Activated naive CD8-positive, alpha-beta T cell treated with anti-CD3 and anti-CD28 coated beads, Interleukin-2, amount 50 U/mL, for 16 hours (primary cell): ENCODE results near the gene RBP3.

Source experiments
- DNase-seq: peaks from one replicate; pipeline ENCODE4 v3.0.0-alpha.2; 2020; ENCODE audit warnings: low read depth, low spot score

The RBP3 gene

DNA sequence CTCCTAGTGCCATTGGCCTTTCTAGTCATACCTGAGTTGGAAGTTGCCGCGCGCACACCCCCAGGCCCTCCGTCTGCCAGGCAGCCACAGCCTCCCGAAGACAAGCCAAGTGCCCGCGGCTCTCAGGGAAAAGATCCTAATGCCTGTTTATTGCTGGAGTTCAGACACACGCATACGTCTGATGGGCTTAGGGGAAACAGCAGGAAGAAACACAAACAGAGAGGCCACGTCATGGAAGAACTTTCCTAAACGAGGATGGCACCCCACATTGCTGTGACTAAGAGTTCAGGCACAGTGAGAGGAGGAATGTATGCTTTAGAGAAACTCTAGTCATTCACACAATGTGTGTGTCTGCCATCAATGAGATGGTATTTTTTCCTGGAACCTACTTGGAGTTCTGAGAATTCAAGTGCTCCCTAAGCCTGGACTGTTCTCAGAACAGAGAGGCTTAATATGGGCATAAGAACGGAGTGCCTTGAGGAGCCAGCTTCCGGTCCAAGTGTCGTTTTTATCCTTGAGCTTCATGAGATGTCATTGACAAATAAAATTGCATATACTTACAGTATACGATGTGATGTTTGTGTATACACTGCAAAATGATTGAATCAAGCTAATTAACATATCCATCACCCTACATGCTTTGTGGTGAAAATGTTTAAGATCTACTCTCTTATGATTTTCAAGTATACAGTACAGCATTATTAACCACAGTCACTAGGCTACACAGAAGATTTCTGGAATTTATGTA, 11.6 kb upstream of the RBP3 start:
- no peak for DNase-seq

DNA sequence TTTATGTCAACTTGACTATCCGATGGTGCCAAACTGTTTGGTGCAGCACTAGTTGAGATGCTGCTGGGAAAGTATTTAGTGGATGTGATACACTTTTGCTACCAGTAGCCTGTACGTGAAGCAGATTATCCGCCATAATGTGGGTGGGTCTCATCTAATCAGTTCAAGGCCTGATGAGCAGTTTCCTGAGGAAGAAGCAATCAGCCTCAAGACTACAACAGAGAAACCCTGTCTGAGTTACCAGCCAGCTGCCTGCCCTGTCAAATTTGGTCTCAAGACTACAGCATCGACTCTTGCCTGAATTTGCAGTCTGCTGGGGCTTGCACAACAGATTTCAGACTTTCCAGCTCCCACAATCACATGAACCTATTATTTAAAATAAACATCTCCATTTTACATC, 10.9 kb upstream of the RBP3 start:
- DNase-seq, result no peak

DNA sequence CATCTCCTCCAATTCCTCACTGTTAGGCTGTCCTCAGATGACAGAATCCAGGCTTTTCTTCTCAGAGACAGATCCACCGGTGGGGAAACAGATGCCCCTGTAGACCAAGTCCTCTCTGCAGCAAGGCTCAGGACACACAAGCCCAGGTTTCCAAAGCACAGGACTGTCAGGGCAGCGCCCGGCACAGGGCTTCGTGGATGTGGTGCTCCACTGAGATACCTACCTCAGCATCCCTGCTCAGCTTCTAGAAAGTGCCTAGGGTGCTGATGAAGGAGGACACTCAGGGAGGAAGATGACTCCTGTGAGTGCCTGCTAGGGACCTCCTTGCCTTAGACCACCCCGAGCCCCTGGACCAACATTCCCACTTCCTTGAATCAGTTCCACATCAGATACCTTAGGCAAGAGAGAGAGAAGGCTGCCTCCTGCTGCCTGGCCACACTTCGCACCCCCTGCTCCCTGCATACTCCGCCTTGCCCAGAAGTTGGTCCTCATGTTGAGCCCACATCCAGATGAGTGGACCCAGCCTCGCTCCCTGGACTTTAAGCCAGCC, 8.9 kb upstream of the RBP3 start:
- DNase-seq, result no peak

DNA sequence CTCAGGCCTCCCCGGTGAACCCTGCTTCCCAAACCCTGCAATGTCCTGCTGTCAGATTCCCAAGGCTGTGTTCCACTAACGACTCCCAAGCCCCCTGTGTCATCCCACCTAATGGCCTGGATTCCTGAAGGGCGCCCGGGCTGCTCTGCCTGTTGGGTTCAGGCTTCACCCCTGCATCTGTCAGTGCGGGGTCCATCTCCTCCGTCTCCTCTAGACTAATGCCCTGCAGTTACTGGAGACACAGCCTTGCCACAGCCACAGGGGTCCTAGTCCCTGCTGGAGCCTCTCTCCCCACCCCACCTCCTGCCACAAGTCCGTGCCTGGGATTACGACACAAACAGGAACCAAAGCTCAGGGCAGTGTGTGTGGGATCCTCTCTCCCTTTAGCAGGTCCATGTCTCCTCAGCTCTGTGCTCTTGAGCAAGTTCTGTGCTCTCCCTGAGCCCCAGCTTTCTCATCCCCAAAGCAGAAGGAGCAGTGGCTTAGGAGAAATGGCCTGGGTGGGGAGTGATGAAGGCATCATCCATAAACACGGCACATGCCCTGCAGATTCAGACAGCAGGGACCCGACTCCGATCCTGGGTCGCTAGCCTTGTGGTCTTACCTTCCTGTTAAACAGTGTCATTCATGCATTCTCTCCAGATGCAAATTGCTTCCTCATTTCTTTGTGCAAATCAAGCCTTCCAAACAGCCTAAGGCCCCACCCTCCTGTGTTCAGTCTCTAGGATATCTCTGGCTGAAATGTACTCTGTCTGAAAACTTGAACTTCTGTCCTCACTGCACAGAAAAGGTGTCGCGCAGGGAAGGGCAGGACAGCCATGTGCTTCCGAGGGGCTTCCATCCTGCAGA, 8.2 kb upstream of the RBP3 start:
- DNase-seq, result no peak

DNA sequence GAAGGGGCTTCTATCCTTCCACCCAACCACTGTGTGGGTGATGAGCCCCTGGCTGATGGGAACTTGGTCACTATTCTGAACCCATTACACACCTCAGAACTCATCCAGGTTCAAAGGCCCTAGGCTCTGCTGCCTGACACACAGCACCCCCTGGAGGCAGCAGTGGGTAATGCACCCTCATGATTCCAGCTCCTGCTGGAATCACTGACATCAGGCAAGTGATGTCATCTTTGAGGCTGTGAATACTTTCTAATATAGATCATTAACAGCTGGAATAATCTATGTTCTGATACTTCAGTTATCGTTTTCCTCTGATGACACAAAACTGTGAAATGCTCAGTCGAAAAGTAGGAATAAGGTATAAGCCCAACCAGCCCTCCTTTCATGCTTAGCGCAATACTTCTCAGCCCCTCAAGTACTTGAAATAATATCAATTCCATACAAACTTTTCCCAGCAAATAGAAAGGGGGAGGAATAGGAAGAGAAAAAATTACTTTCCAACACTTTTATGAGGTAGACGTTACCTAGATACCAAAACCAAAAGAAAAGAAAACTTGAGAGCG, 7.5 kb upstream of the RBP3 start:
- DNase-seq, result peak; percentile 29

DNA sequence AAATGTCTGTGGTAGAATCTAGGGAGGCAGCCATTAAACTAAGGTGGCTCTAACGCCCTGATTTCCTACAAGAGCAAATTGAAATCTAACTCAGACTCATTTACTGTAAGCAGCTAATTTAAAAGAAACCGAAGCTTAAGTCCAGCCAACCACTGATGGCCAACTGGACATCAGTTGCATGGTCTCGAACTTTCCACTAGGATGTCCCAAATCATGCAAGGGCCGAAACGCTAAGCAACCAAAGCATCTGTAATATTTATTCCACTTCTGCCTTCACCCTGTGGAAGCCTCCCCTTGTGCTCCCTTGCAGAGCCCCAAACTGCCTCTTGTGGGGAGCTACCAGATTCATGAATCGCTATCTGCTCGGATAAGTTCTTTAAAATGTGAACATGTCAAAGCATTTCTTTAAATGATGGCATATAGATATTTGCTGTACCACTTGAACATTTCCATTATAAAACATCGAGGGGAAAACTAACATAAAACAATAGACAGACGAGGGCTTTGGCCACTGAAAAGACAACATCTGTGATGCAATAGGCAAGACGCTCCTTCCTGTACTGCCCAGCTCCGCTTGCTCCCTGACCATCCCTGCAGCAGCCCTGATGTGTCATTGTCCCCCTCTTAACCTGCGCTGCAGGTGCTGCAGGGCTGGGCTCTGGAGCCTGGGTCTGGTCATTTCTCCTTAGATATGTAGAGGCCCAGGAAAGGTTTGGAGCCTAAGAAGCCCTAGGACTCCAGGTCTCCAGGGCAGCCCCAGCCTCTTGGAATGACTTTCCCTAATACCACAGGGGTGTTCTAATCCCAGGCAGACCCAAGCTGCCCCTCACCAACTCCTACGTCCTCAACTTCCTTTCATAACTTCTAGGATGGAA, 2.9 kb upstream of the RBP3 start:
- DNase-seq, result no peak

DNA sequence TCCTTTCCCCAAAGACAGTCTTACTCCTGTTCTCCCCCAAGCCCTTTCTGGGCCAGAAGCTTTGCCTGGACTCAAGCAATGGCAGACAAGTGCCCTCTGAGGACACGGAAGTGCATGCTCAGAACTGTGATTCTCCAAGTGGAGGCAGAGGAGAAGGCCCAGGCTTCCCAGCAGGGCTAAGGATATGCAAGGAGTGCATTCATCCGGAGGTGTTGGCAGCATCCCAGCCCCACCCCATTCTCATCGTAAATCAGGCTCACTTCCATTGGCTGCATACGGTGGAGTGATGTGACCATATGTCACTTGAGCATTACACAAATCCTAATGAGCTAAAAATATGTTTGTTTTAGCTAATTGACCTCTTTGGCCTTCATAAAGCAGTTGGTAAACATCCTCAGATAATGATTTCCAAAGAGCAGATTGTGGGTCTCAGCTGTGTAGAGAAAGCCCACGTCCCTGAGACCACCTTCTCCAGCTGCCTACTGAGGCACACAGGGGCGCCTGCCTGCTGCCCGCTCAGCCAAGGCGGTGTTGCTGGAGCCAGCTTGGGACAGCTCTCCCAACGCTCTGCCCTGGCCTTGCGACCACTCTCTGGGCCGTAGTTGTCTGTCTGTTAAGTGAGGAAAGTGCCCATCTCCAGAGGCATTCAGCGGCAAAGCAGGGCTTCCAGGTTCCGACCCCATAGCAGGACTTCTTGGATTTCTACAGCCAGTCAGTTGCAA, 1.4 kb upstream of the RBP3 start:
- DNase-seq, result no peak

DNA sequence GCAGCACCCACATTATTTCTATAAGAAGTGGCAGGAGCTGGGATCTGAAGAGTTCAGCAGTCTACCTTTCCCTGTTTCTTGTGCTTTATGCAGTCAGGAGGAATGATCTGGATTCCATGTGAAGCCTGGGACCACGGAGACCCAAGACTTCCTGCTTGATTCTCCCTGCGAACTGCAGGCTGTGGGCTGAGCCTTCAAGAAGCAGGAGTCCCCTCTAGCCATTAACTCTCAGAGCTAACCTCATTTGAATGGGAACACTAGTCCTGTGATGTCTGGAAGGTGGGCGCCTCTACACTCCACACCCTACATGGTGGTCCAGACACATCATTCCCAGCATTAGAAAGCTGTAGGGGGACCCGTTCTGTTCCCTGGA, 874 bp upstream of the RBP3 start:
- no peak for DNase-seq

DNA sequence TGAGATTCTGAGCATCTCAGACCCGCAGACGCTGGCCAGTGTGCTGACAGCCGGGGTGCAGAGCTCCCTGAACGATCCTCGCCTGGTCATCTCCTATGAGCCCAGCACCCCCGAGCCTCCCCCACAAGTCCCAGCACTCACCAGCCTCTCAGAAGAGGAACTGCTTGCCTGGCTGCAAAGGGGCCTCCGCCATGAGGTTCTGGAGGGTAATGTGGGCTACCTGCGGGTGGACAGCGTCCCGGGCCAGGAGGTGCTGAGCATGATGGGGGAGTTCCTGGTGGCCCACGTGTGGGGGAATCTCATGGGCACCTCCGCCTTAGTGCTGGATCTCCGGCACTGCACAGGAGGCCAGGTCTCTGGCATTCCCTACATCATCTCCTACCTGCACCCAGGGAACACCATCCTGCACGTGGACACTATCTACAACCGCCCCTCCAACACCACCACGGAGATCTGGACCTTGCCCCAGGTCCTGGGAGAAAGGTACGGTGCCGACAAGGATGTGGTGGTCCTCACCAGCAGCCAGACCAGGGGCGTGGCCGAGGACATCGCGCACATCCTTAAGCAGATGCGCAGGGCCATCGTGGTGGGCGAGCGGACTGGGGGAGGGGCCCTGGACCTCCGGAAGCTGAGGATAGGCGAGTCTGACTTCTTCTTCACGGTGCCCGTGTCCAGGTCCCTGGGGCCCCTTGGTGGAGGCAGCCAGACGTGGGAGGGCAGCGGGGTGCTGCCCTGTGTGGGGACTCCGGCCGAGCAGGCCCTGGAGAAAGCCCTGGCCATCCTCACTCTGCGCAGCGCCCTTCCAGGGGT, 703 bp downstream of the RBP3 start:
- DNase-seq, result no peak

DNA sequence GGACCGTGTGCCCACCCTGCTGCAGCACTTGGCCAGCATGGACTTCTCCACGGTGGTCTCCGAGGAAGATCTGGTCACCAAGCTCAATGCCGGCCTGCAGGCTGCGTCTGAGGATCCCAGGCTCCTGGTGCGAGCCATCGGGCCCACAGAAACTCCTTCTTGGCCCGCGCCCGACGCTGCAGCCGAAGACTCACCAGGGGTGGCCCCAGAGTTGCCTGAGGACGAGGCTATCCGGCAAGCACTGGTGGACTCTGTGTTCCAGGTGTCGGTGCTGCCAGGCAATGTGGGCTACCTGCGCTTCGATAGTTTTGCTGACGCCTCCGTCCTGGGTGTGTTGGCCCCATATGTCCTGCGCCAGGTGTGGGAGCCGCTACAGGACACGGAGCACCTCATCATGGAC, 1.4 kb downstream of the RBP3 start:
- no peak for DNase-seq

DNA sequence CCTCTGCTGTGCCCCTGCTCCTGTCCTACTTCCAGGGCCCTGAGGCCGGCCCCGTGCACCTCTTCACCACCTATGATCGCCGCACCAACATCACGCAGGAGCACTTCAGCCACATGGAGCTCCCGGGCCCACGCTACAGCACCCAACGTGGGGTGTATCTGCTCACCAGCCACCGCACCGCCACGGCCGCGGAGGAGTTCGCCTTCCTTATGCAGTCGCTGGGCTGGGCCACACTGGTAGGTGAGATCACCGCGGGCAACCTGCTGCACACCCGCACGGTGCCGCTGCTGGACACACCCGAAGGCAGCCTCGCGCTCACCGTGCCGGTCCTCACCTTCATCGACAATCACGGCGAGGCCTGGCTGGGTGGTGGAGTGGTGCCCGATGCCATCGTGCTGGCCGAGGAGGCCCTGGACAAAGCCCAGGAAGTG, 1.8 kb downstream of the RBP3 start:
- DNase-seq, result no peak

DNA sequence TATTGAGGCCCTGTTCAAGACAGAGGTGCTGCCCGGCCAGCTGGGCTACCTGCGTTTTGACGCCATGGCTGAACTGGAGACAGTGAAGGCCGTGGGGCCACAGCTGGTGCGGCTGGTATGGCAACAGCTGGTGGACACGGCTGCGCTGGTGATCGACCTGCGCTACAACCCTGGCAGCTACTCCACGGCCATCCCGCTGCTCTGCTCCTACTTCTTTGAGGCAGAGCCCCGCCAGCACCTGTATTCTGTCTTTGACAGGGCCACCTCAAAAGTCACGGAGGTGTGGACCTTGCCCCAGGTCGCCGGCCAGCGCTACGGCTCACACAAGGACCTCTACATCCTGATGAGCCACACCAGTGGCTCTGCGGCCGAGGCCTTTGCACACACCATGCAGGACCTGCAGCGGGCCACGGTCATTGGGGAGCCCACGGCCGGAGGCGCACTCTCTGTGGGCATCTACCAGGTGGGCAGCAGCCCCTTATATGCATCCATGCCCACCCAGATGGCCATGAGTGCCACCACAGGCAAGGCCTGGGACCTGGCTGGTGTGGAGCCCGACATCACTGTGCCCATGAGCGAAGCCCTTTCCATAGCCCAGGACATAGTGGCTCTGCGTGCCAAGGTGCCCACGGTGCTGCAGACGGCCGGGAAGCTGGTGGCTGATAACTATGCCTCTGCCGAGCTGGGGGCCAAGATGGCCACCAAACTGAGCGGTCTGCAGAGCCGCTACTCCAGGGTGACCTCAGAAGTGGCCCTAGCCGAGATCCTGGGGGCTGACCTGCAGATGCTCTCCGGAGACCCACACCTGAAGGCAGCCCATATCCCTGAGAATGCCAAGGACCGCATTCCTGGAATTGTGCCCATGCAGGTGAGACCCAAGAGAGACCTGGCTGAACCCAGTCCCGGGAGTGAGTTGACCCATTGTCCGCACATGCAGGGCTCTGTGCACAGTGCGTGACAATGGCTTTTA, 2.8 kb downstream of the RBP3 start:
- DNase-seq, result no peak

DNA sequence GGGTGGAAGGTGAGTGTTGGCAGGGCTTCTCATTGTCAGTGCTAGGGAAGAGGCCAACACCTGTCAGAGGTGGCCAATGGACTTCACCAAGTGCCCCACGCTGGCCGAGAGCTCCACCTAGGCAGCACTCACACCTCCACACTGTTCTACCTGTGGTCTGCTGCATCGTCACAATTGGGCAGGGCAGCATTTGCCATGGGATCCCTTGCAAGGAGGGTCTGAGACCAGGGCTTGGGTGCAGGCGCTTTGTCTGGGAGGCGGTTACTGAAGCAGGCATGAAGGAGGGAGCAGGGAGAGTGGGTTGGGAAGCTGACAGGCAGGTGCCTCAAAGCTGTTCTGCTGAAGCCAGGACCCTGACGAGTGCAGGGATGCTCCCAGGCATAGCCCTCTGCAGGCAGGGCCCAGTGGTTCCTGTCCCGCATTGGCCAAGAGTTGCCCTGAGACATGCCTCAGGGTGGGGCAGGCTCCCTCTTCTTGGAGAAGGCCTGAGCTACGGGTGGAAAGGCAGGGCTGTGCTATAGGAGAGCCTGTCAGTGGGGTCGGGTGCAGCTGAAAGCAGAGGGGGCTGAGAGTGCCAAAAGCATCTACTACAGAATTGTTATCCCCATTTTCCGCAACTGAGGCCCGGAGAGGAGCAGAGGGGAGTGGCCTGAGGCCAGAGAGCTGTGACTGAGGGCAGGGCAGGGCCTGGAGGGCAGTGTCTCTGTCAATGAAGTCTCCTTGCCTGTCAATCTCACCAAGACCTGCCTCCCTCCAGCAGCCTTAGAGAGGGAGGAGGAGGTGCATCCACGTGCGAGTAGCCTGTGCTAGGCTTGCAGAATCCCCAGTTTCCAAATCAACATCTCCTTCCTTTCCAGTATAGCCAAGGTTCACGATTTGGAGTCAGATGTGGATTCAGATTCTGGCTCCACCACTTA, 4.0 kb downstream of the RBP3 start:
- DNase-seq, result no peak

DNA sequence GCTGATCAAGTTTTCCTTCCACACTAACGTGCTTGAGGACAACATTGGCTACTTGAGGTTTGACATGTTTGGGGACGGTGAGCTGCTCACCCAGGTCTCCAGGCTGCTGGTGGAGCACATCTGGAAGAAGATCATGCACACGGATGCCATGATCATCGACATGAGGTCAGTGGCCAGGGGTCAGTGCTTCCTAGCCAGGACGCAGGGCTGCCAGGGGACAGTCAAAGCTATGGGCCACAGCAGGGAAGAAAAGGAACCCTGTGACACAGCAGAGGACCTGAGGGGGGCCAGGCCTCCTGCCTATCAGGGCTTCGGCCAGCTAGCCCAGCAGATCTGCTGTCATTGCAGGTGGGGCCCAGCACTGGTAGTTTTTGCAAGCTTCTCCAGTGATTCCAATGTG, 5.2 kb downstream of the RBP3 start:
- no peak for DNase-seq

DNA sequence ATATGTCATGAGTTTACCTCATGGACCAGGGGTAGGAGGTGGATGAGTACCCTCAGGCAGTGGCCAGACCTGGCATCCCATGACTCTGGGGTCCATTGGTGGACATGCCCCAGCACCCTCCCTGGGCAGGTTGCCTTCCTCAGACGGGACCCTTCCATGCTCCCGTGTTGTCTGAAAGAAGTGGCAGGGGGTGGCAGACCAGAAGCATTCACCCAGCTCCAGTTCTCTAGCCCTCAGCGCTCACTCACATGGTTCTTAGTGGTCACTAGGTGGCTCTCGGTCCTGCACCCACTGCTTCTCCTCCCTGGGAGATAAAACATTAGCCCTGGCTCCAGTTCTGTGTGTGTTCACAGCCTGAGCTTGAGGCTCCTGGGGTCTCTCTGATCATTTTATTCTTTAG, 6.0 kb downstream of the RBP3 start:
- no peak for DNase-seq

DNA sequence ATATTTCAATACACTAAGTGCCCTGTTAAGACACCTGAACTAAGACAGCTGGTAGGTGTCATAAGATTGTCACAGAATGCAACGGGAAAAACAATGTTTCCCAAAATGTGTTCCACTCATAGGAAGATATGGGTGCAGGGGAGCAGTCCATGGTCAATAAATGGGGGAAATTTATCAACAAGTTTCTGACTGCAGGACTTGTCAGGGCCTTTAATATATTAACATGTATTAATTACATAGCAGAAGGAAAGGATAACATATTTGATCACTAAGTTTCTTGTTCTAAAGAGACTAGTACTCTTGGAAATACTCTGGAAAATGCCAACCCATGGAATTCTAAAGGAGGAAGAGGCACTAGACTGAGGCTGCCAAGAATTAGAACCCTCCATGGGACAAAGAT, 6.7 kb downstream of the RBP3 start:
- DNase-seq, result no peak

DNA sequence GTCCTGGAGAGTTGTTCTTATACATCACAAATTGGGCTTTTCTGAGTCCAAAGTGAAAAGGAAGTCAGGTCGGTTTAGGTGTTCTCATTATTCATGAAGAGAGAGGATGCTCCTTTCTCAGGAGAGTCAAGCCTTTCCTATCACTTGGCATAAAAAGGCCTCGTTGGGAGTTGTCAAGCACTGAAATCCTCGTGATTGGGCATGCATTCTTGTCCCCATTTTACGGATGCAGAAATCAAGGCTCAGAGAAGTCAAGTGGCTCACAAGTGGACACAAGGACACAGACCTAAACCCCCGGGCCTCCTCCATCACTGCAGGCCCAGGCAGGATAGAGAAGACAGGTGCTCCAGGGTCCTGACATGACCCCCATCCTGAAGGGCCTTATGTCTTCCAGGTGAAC, 8.5 kb downstream of the RBP3 start:
- DNase-seq, result no peak

DNA sequence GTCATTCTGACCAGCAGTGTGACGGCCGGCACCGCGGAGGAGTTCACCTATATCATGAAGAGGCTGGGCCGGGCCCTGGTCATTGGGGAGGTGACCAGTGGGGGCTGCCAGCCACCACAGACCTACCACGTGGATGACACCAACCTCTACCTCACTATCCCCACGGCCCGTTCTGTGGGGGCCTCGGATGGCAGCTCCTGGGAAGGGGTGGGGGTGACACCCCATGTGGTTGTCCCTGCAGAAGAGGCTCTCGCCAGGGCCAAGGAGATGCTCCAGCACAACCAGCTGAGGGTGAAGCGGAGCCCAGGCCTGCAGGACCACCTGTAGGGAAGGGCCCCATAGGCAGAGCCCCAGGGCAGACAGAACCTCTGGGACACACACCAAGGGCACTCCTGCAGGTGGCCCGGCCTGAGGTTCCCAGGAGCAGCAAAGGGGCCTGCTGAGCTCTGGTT, 9.0 kb downstream of the RBP3 start:
- DNase-seq, result no peak
